ENCODE results near the gene CIITA.

The CIITA gene

GRCh38 chr16:10982465-10983150 lies 105.6 kb downstream of the CIITA start:
- no peak for DNase-seq

- DNase-seq = peak in 1 of 2 donors; percentile 1
These were observed 106.2 kb downstream of the CIITA start for GRCh38 chr16:10983159-10983558.

- no peak for DNase-seq
These were observed 107.5 kb downstream of the CIITA start for GRCh38 chr16:10984509-10984908.

Data from hippocampal formation (tissue), 2 donors.